Cardiac muscle cell (in vitro differentiated cells and primary cell): ENCODE measurements around the gene ATG4D. TPM values are rescaled to one million over a fixed set of nuclear protein-coding genes. Genes with fewer than 3 reads are reported as not detected.

ENCODE experiments used
- DNase-seq, 2 donors: peaks; one replicate each; pipeline versions ENCODE4 v3.0.0 to v3.0.0-alpha.2; 2010 to 2017; ENCODE audit warnings: low read depth in 1 of 2, low spot score in 1 of 2
- H3K27ac ChIP-seq: fragments of 200-600 bp; sonication (generic); 2 replicates; pipeline ENCODE4 v1.5.1; 2016
- H3K27me3 ChIP-seq: fragments of 200-600 bp; sonication (generic); 2 replicates; pipeline ENCODE4 v1.6.0; 2016; ENCODE audit warnings: control low read depth
- H3K36me3 ChIP-seq: fragments of 200-600 bp; sonication (generic); 2 replicates; pipeline ENCODE4 v1.5.1; 2016; ENCODE audit warnings: control low read depth
- H3K4me1 ChIP-seq: fragments of 200-600 bp; sonication (generic); 2 replicates; pipeline ENCODE4 v1.8.1; 2017; ENCODE audit warnings: low read depth, mild to moderate bottlenecking, mixed run types
- H3K4me3 ChIP-seq: fragments of 200-600 bp; sonication (generic); 2 replicates; pipeline ENCODE4 v1.5.1; 2016; ENCODE audit warnings: mild to moderate bottlenecking
- H3K9me3 ChIP-seq: fragments of 200-600 bp; sonication (generic); 2 replicates; pipeline ENCODE4 v1.5.1; 2017; ENCODE audit warnings: low read depth, mild to moderate bottlenecking, control low read depth
- CTCF ChIP-seq: IDR thresholded peaks from 2 replicates; pipeline ENCODE4 v1.5.1; 2012; ENCODE audit warnings: low read depth, mild to moderate bottlenecking, low read length
- polyA plus RNA-seq: library from polyadenylated mRNA; unstranded; fragments of >200 nt; fragmentation: Nextera tagmentation; extraction: Ambion mirVana; gene quantifications from 2 replicates; pipeline ENCODE4 v1.2.1, GENCODE V29; 2016
- total RNA-seq: library from RNA; depleted of rRNA; stranded (reverse); fragments of >200 nt; gene quantifications from 2 replicates; pipeline ENCODE4 v1.2.3, GENCODE V29; 2016

ATG4D gene
- total and polyA plus RNA-seq, 2 experiments from 2014 or later = 67.0 to 69.0 TPM

- H3K36me3 ChIP-seq = no peaks in the 10 kb centered on the region
- H3K4me3 ChIP-seq = peak within 1 kb of the TSS; percentile 78
- H3K4me1 ChIP-seq = peaks cover 10% of the 10 kb centered on the region
- H3K27ac ChIP-seq = peak within 1 kb of the TSS; percentile 39
- peaks cover 8% of the 10 kb centered on the region for H3K27me3 ChIP-seq
- peak; percentile 20 for TF ChIP-seq CTCF
- peak; percentile 98 to 99 for DNase-seq
- no peaks in the 10 kb centered on the region for H3K9me3 ChIP-seq
These were observed 22.1 kb downstream of the ATG4D start, which contains the start of gene KRI1 for GRCh38 chr19:10565567-10566407. KRI1 (minus strand) TSS chr19:10566010; CDS start chr19:10565999, 11 bp downstream.

GRCh38 chr19:10566408-10566657, 22.6 kb downstream of the ATG4D start:
- Histone ChIP-seq H3K27ac (no peak overlapping the region), H3K4me1 (peaks cover 10% of the 10 kb centered on the region), H3K27me3 (peaks cover 8% of the 10 kb centered on the region), H3K36me3 (no peaks in the 10 kb centered on the region), H3K4me3 (peak overlapping the region; percentile 78), H3K9me3 (no peaks in the 10 kb centered on the region)
- DNase-seq = no peak
- no peak for TF ChIP-seq CTCF

- Histone ChIP-seq H3K36me3 (no peaks in the 10 kb centered on the region), H3K4me1 (peaks cover 10% of the 10 kb centered on the region), H3K4me3 (no peak overlapping the region), H3K9me3 (no peaks in the 10 kb centered on the region), H3K27ac (no peak overlapping the region), H3K27me3 (peaks cover 8% of the 10 kb centered on the region)
- DNase-seq = no peak
- no peak for TF ChIP-seq CTCF
These were observed 23.1 kb downstream of the ATG4D start for GRCh38 chr19:10566658-10567410.

- TF ChIP-seq CTCF = no peak
- no peak for DNase-seq
- no peak overlapping the region for H3K27ac ChIP-seq
These were observed 24.0 kb downstream of the ATG4D start for GRCh38 chr19:10567656-10568055.

GRCh38 chr19:10568062-10568825, 24.5 kb downstream of the ATG4D start:
- Histone ChIP-seq H3K36me3 (no peaks in the 10 kb centered on the region), H3K4me3 (peak overlapping the region; percentile 51), H3K4me1 (peaks cover 10% of the 10 kb centered on the region), H3K27ac (peak overlapping the region; percentile 40), H3K27me3 (peaks cover 8% of the 10 kb centered on the region), H3K9me3 (no peaks in the 10 kb centered on the region)
- TF ChIP-seq CTCF = no peak
- DNase-seq = no peak

More at GRCh38 chr19:10567656-10568055, 24.0 kb downstream of the ATG4D start:
- Histone ChIP-seq H3K27me3 (peaks cover 8% of the 10 kb centered on the region), H3K4me1 (peaks cover 10% of the 10 kb centered on the region), H3K4me3 (peak overlapping the region; percentile 51), H3K9me3 (no peaks in the 10 kb centered on the region), H3K36me3 (no peaks in the 10 kb centered on the region)
